Stimulated activated CD8-positive, alpha-beta memory T cell treated with anti-CD3 and anti-CD28 coated beads, Interleukin-4, amount 100 ng/mL, for 24 hours (primary cell): ENCODE results near the gene CCDC195.

Source experiments
- DNase-seq: peaks from one replicate; pipeline ENCODE4 v3.0.0-alpha.2; 2020; ENCODE audit warnings: low read depth

Gene CCDC195

GRCh38 chr2:224716201-224716600 is at the start of gene CCDC195:
Gene CCDC195, minus strand, starts transcription at chr2:224716365. Its CDS starts 0 bp downstream, at chr2:224716365.
- no peak for DNase-seq

- no peak for DNase-seq
These were observed 48.5 kb upstream of the CCDC195 start for GRCh38 chr2:224764565-224765236.

- DNase-seq, result no peak
These were observed 41.9 kb upstream of the CCDC195 start for GRCh38 chr2:224757934-224758548.

DNA sequence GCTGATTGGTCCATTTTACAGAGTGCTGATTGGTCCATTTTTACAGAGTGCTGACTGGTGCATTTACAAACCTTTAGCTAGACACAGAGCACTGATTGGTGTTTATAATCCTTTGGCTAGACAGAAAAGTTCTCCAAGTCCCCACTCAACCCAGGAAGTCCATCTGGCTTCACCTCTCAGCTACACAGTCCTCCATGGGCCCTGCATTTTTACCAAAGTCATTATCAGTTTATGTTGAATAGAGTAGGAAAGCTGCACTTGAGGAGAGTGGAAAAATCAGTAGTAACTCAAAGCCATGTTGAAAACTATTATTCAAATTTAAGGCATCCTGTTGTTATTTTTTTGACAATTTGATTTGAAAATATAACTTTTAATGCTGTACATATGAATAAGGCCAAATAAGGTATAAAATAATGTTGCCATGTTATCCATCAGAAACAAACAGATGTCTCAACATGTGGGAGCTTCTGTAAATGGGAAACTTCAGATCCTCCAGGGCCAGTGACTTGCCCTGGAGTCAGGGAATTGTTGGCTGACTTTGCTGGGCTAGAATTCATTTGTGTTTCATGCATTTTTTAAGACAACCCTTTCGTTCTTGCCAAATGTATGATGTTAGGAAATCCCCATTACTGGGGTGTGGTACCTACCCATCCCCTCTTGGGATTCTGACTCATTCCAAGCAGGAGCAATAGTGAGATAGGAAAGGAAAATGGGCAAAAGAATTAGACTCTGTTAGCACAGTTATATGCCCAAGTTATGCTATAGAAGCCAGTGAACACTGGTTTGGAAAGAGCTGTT is 37.8 kb upstream of the CCDC195 start:
- DNase-seq, result no peak

- DNase-seq, result no peak
These were observed 36.0 kb upstream of the CCDC195 start for GRCh38 chr2:224751996-224752698.

- no peak for DNase-seq
These were observed 33.0 kb upstream of the CCDC195 start for GRCh38 chr2:224749136-224749535.

GRCh38 chr2:224747765-224748164 is 31.6 kb upstream of the CCDC195 start:
- DNase-seq, result no peak

- no peak for DNase-seq
These were observed 20.1 kb upstream of the CCDC195 start for GRCh38 chr2:224736227-224736626.

- no peak for DNase-seq
These were observed 18.8 kb upstream of the CCDC195 start for GRCh38 chr2:224734949-224735348.

- no peak for DNase-seq
These were observed 15.5 kb upstream of the CCDC195 start for GRCh38 chr2:224731665-224732064.

DNA sequence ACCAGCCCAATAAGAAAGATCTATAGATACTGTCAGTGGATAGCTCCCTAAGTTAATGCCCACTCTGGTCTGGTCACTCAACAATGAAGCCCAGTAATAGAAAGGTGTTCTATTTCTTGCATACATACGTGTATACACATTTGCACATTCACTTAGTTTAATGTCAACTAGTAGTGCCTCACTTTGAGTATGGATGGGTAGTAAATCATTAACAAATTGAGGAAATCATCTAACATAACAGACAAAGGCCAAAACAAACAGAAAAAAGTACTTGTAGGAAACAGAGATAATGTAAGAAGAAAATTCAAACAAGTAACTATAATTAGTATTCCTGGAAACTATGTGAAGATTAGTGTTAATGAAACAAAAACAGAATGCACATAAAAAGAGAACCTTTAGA is 13.3 kb upstream of the CCDC195 start:
- no peak for DNase-seq

DNA sequence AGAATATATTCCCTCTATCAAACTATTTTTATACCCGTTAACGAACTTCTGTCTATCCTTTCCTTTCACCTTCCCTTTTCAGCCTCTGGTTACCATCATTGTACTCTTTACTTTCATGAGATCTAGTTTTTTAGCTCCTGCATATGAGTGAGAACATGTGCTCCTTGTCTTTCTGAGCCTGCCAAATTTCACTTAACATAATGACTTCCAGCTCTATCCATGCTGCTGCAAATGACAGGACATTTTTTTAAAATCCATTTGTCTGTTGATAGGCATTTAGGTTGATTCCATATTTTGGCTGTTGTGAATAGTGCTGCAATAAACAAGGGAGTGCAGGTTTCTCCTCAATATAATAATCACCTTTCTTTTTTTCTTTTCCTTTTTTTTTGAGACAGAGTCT is 8.2 kb upstream of the CCDC195 start:
- DNase-seq, result no peak

- DNase-seq, result no peak
These were observed 7.5 kb upstream of the CCDC195 start for GRCh38 chr2:224723586-224724217.

GRCh38 chr2:224722770-224723169 is 6.6 kb upstream of the CCDC195 start:
- no peak for DNase-seq

- DNase-seq, result no peak
These were observed 6.1 kb upstream of the CCDC195 start for GRCh38 chr2:224722250-224722649.

GRCh38 chr2:224716921-224717320 is 756 bp upstream of the CCDC195 start:
- DNase-seq, result no peak

GRCh38 chr2:224711859-224712665 is 4.1 kb downstream of the CCDC195 start:
- DNase-seq, result no peak

DNA sequence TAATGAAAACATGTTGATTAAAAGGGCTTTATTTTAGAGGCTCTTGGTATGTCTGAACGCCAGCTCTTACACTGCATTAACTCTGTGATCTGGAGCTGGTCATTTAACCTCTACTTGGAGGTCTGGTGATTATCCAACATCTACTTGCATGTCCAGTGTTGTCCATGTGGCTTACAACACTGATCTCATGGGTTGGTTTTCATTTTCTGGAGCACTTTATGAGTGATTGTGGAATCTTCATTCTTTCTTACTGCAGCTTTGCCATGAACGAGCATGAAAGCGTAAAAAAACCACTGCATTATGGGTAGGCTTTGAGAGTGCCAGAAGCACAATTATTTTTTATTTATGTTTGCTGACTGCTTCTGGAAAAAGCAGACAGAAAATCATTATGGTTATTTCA is 4.8 kb downstream of the CCDC195 start:
- no peak for DNase-seq

DNA sequence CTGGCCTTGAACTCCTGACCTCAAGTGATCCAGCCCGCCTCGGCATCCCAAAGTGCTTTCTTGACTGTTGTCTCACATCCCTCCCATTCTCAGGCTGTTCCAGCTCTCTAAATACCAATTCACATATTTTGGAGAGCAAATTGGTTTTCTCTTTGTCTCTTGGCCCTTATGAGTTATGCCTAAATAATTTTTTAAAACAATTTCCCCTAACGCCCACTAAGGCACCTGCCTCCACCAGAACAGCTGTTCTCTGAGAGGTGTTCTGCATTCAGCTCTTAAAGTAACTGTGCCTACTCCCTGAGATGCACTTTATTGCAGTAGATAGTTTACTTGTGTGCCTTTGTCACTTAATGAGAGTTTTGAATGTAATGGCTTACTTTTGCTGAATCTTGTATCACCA is 6.9 kb downstream of the CCDC195 start:
- no peak for DNase-seq

GRCh38 chr2:224694502-224694901 is 21.7 kb downstream of the CCDC195 start:
- no peak for DNase-seq

DNA sequence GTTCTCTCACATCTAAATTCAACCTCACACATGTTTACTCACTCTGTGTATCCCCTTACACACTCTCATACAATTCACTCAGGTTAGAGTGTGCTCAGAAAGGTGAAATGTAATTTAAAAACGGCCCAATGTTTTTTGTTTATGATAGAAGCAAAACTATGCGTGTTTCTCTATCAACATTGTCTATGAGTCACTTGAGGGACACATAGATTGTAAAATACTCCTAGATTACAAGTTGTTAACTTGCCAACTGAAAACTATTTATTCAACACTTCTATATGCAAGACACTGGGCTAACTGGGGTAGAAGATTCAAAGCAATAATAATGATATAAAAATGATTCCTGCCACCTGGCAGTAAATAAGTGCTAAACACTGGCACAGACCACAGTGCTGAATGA is 24.6 kb downstream of the CCDC195 start:
- no peak for DNase-seq
